Activated CD8-positive, alpha-beta memory T cell treated with anti-CD3 and anti-CD28 coated beads for 48 hours (primary cell): Measurements from ENCODE around the gene RPAP2.
"Not testable (repeated sequence)": the region's sequence is repeated elsewhere in the genome, so short reads cannot be mapped to it uniquely, and the experiment has no call there.

ENCODE experiments used
- DNase-seq, 3 experiments: peaks; one replicate each; pipeline ENCODE4 v3.0.0-alpha.2; 2020; ENCODE audit warnings: low read depth in 2 of 3, low spot score in 2 of 3

The RPAP2 gene

DNA sequence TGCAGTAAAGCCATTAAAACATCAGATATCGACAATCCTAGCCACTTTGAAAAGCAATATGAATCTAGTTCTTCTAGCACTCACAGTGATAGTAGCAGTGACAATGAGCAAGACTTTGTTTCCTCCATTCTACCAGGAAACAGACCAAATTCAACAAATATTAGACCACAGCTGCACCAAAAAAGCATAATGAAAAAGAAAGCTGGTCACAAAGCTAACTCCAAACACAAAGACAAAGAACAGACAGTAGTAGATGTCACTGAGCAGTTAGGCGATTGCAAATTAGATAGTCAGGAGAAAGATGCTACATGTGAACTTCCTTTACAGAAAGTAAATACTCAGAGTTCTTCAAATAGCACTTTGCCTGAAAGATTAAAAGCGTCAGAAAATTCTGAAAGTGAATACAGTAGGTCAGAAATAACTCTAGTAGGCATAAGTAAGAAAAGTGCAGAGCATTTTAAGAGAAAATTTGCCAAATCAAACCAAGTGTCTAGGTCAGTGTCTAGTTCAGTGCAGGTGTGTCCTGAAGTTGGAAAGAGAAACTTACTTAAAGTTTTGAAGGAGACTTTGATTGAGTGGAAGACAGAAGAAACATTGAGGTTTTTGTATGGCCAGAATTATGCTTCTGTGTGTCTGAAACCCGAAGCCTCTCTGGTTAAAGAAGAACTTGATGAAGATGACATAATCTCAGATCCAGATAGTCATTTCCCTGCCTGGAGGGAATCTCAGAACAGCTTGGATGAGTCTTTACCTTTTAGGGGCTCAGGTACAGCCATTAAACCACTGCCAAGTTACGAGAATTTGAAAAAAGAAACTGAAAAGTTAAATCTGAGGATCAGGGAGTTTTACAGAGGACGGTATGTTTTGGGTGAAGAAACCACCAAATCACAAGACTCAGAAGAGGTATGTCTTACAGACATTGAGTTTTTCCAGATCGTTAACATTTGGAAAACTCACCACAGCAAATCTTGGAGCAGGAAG lies 24.9 kb downstream of the RPAP2 start:
- no peak for DNase-seq

DNA sequence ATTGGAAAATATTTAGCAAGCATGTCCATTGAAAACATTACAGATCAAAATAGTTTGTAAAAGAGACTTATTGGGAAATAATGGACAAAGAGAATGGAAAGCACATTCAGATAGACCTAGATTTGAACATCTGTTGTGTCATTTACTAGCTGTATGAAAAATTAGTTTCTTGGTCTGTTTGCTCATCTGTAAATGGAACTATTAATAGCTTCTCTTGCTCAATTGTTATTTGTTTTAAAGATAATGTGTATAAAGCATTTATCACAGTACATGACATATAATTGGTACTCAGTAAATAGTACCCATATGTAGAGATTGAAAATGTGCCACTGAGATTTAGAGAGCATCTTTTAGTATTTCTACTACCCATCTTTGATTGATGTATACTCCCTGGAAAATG lies 25.9 kb downstream of the RPAP2 start:
- no peak for DNase-seq

GRCh38 chr1:92326681-92327080 lies 27.8 kb downstream of the RPAP2 start:
- DNase-seq: no peak

DNA sequence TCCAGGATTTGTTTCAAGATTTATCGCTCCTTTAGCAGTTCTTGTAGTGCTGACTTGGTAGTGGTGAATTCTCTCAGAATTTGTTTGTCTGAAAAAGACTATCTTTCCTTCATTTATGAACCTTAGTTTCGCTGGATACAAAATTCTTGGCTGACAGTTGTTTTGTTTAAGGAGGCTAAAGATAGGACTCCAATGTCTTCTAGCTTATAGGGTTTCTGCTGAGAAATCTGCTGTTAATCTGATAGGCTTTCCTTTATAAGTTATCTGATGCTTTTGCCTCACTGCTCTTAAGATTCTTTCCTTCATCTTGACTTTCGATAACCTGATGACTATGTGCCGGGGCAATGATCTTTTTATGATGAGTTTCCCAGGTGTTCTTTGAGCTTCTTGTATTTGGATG lies 28.9 kb downstream of the RPAP2 start:
- no peak for DNase-seq

DNA sequence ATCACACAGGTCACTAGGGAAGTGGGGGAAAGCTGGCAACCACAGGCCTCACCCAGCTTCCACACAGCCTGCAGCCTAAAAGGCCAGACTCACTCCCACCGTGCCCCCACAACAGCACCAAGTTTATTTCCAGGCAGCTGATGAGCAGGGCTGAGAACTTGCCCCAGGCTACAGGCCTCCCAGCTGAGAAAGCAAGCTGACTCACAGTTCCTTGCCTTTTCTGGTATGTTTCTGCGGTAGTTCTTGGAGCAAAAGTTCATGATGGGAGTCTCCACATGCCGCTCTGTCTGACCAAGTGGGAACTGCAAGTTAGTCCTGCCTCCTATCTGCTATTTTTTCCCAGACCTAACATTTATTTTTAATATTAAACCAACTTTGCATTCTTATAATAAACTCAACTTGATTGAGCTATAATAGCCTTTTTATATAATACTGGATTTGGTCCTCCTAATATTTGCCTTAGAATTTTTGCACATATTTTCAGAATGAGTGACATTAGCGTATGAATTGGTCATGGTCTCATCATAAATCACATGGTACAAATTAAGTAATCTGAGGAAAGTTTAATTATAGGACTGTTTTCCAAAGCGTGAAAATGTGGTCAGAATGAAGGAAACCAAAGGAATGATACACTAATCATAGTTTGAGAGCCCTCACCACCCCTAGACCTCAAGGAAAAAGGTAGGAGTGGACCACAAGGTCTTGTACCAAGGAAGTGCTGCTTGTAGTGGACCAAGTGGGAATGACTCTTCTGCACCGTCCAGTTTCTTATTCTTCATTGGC lies 30.7 kb downstream of the RPAP2 start:
- DNase-seq: no peak

GRCh38 chr1:92333668-92334067 lies 34.8 kb downstream of the RPAP2 start:
- no peak for DNase-seq

DNA sequence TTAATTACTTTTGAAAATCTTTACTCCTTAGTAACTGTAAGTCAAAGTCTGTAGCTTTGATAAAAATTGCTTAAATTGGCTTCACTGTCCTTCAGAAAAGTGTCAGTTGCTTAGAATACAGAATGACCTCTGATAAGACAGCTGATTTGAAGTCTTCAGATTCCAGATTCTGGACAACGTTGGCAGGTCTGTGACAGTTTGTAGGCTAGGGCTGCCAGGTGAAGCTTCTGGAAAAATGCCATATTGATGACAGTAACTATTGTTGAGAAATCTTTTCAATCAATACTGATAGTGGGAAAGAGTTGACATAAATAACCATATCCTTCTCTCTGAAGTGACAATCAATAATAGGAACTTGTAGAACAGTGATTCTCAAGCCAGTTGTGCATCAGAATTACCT lies 41.3 kb downstream of the RPAP2 start:
- DNase-seq: no peak

DNA sequence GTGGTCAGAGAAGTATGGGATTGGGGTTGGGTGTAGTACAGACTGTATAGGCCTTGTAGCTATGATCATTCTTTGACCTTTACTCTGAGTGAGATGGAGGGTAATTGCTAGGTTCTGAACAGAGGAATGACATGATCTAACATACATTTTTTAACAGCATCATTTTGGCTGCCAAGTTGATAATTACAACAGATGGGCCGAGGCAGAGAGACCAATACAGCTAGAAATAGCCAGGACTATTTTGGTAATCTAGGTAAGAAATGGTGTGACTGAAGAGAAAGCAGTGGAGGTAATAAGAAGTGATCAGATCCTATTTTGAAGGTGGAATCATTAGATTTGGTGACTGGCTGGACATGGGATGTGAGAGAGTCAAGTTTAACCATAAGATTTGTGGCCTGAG lies 43.5 kb downstream of the RPAP2 start:
- no peak for DNase-seq

GRCh38 chr1:92343061-92343460 lies 44.2 kb downstream of the RPAP2 start:
- no peak for DNase-seq

- no peak for DNase-seq
Measured at GRCh38 chr1:92346866-92347640, 48.2 kb downstream of the RPAP2 start.

GRCh38 chr1:92352856-92353255 lies 54.0 kb downstream of the RPAP2 start:
- DNase-seq: no peak

- no peak for DNase-seq
Measured at GRCh38 chr1:92354259-92354658, 55.4 kb downstream of the RPAP2 start.

GRCh38 chr1:92356956-92357355 lies 58.1 kb downstream of the RPAP2 start:
- DNase-seq: no peak

DNA sequence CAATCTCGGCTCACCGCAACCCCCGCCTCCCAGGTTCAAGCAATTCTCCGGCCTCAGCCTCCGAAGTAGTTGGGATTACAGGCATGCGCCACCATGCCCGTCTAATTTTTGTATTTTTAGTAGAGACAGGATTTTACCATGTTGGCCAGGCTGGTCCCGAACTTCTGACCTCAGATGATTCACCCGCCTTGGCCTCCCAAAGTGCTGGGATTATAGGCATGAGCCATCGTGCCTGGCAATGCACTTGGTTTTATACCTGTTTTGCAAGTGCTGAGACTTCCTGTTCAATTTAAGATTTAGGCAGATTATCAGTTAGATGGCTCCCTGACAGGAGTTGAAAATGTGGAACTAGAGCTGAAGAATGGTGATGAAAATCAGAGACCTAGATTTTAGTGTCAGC lies 60.5 kb downstream of the RPAP2 start:
- not testable (repeated sequence) for DNase-seq

- DNase-seq: no peak
Measured at GRCh38 chr1:92359986-92360385, 61.1 kb downstream of the RPAP2 start.

DNA sequence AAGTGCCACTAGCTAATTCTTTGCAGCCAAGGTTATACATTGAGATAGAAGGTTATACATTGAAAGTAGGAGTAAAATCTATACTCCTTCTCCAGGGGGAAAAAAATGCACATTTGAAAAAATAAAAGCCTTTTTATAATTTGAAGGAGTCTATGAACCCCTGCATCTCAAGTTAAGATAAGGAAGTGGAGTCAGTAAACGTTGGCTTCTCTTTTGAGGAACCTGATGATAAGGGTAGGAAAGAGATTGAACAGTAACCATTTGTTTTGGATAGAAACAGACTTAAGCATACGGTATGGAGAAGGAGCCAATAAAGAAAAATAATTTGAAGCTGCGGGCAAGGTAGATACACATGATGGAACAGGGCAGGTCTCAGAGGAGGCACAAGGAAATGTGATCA lies 64.1 kb downstream of the RPAP2 start:
- no peak for DNase-seq

- DNase-seq: no peak
Measured at GRCh38 chr1:92363401-92363800, 64.5 kb downstream of the RPAP2 start.

GRCh38 chr1:92365378-92366039 lies 66.7 kb downstream of the RPAP2 start:
- DNase-seq: no peak

- no peak for DNase-seq
Measured at GRCh38 chr1:92366040-92366395, 67.2 kb downstream of the RPAP2 start.

DNA sequence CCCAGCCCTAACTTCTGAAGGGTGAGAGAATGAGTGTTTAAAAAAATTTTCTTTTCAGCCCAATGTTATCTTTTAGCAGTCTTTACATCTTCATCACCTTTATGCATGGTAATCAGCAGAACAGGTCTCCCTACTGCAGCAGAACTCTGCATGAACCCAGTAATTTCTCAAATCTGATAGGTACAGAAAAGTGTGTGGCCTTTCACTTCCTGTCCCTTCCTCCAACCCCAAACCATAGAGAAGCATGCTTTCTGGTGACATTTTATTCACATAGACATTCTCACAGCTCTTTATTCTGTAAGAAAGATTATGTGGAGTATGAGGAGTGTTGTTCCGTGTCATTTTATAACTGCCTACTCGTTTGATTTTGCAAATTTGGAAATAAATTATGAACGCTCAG lies 68.6 kb downstream of the RPAP2 start:
- no peak for DNase-seq

GRCh38 chr1:92372164-92372563 lies 73.3 kb downstream of the RPAP2 start:
- DNase-seq: no peak
